Measurements from ENCODE around the gene CRYGB.
A peak's percentile ranks its signal among the peaks of the same experiment; 100 is the strongest.

Gene CRYGB

GRCh38 chr2:208189069-208189809, 43.3 kb upstream of the CRYGB start:
- H3K4me2 ChIP-seq (ENCODE audit: low read length), result no peak overlapping the region
- H3K9me3 ChIP-seq (ENCODE audit: insufficient read depth, low read length), result no peaks in the 10 kb centered on the region
- H3K36me3 ChIP-seq (replicated peaks; ENCODE audit: low read depth, low read length), result no peaks in the 10 kb centered on the region
- no peaks in the 10 kb centered on the region for H3K79me2 ChIP-seq (ENCODE audit: low read length)
- peaks cover 10% of the 10 kb centered on the region; the same call in 1 of the 2 replicates for H3K27me3 ChIP-seq (ENCODE audit: low read depth, low read length)
- H3K27ac ChIP-seq (ENCODE audit: low read length), result no peak overlapping the region
- H3K9ac ChIP-seq (ENCODE audit: low read length), result no peak overlapping the region
- no peak overlapping the region for H3K4me3 ChIP-seq (ENCODE audit: low read length)
- no peaks in the 10 kb centered on the region for H4K20me1 ChIP-seq (ENCODE audit: insufficient read depth, low read length)
- TF ChIP-seq CTCF (IDR thresholded peaks at IDR 0.05; ENCODE audit: low read depth, low read length), result no peak
- TF ChIP-seq EZH2phosphoT487 (IDR thresholded peaks at IDR 0.05; ENCODE audit: low read depth), result no peak
- peaks cover 6% of the 10 kb centered on the region for H3K4me1 ChIP-seq (ENCODE audit: low read length)
- no peak overlapping the region for H2AFZ ChIP-seq (ENCODE audit: low read depth, low read length)

- peaks cover 10% of the 10 kb centered on the region; the same call in 1 of the 2 replicates for H3K27me3 ChIP-seq (ENCODE audit: low read depth, low read length)
- TF ChIP-seq CTCF (IDR thresholded peaks at IDR 0.05; ENCODE audit: low read depth, low read length) (no peak), EZH2phosphoT487 (IDR thresholded peaks at IDR 0.05; ENCODE audit: low read depth) (no peak)
- no peaks in the 10 kb centered on the region for H3K79me2 ChIP-seq (ENCODE audit: low read length)
- no peak overlapping the region for H3K4me2 ChIP-seq (ENCODE audit: low read length)
- no peak overlapping the region for H3K4me3 ChIP-seq (ENCODE audit: low read length)
- H4K20me1 ChIP-seq (ENCODE audit: insufficient read depth, low read length), result no peaks in the 10 kb centered on the region
- H3K36me3 ChIP-seq (replicated peaks; ENCODE audit: low read depth, low read length), result no peaks in the 10 kb centered on the region
- H3K27ac ChIP-seq (ENCODE audit: low read length), result no peak overlapping the region
- H2AFZ ChIP-seq (ENCODE audit: low read depth, low read length), result no peak overlapping the region
- H3K9me3 ChIP-seq (ENCODE audit: insufficient read depth, low read length), result no peaks in the 10 kb centered on the region
- no peak overlapping the region for H3K9ac ChIP-seq (ENCODE audit: low read length)
- peaks cover 13% of the 10 kb centered on the region for H3K4me1 ChIP-seq (ENCODE audit: low read length)
Observed at GRCh38 chr2:208186893-208187292, 40.9 kb upstream of the CRYGB start.

GRCh38 chr2:208186465-208186864, 40.5 kb upstream of the CRYGB start:
- no peak for TF ChIP-seq EZH2phosphoT487 (IDR thresholded peaks at IDR 0.05; ENCODE audit: low read depth)
- no peak for TF ChIP-seq CTCF (IDR thresholded peaks at IDR 0.05; ENCODE audit: low read depth, low read length)

GRCh38 chr2:208183972-208184705, 38.2 kb upstream of the CRYGB start:
- H4K20me1 ChIP-seq (ENCODE audit: insufficient read depth, low read length), result no peaks in the 10 kb centered on the region
- peak overlapping the region; percentile 22; the same call in 1 of the 2 replicates for H2AFZ ChIP-seq (ENCODE audit: low read depth, low read length)
- peak overlapping the region; percentile 81 for H3K4me2 ChIP-seq (ENCODE audit: low read length)
- peak overlapping the region; percentile 68 for H3K4me3 ChIP-seq (ENCODE audit: low read length)
- H3K9me3 ChIP-seq (ENCODE audit: insufficient read depth, low read length), result no peaks in the 10 kb centered on the region
- no peak overlapping the region for H3K27ac ChIP-seq (ENCODE audit: low read length)
- no peaks in the 10 kb centered on the region for H3K36me3 ChIP-seq (replicated peaks; ENCODE audit: low read depth, low read length)
- H3K79me2 ChIP-seq (ENCODE audit: low read length), result no peaks in the 10 kb centered on the region
- H3K4me1 ChIP-seq (ENCODE audit: low read length), result peaks cover 19% of the 10 kb centered on the region
- TF ChIP-seq EZH2phosphoT487 (IDR thresholded peaks at IDR 0.05; ENCODE audit: low read depth) (no peak), CTCF (IDR thresholded peaks at IDR 0.05; ENCODE audit: low read depth, low read length) (no peak)
- H3K27me3 ChIP-seq (ENCODE audit: low read depth, low read length), result peaks cover 10% of the 10 kb centered on the region; the same call in 1 of the 2 replicates
- peak overlapping the region; percentile 33 for H3K9ac ChIP-seq (ENCODE audit: low read length)

More at GRCh38 chr2:208186465-208186864, 40.5 kb upstream of the CRYGB start:
- Histone ChIP-seq H2AFZ (ENCODE audit: low read depth, low read length) (no peak overlapping the region), H3K27me3 (ENCODE audit: low read depth, low read length) (peaks cover 10% of the 10 kb centered on the region; the same call in 1 of the 2 replicates), H3K4me2 (ENCODE audit: low read length) (no peak overlapping the region), H3K4me1 (ENCODE audit: low read length) (peaks cover 13% of the 10 kb centered on the region), H3K4me3 (ENCODE audit: low read length) (no peak overlapping the region), H3K79me2 (ENCODE audit: low read length) (no peaks in the 10 kb centered on the region), H3K9ac (ENCODE audit: low read length) (no peak overlapping the region), H3K9me3 (ENCODE audit: insufficient read depth, low read length) (no peaks in the 10 kb centered on the region), H3K27ac (ENCODE audit: low read length) (no peak overlapping the region), H4K20me1 (ENCODE audit: insufficient read depth, low read length) (no peaks in the 10 kb centered on the region), H3K36me3 (replicated peaks; ENCODE audit: low read depth, low read length) (no peaks in the 10 kb centered on the region)

Measured in OCI-LY3 (cell line).